ENCODE results near the gene UGT1A10.

GRCh38 chr2:233689501-233689900 is 53.3 kb downstream of the UGT1A10 start:
- no peak for TF ChIP-seq ZNF792 (CRISPR knock-in tag; IDR thresholded peaks at IDR 0.05)
- TF ChIP-seq ESRRA (CRISPR knock-in tag; IDR thresholded peaks at IDR 0.05; ENCODE audit: low read depth), result no peak
- TF ChIP-seq FLYWCH1 (CRISPR knock-in tag; IDR thresholded peaks at IDR 0.05), result no peak
- no peak for TF ChIP-seq SAFB2 (CRISPR knock-in tag; IDR thresholded peaks at IDR 0.05; ENCODE audit: borderline replicate concordance, low read depth)
- TF ChIP-seq NR3C1 (CRISPR knock-in tag; IDR thresholded peaks at IDR 0.05), result no peak
